Ovary (tissue), 3 donors: Measurements from ENCODE around the gene STAT1.

Experiments used
- EP300 ChIP-seq: sonication (generic); formaldehyde crosslinking; IDR thresholded peaks from one replicate; pipeline ENCODE4 v1.6.1; 2017; ENCODE audit warnings: antibody characterized with exemption
- TF ChIP-seq, protein P1 (sequence below), 3 donors: fragments of 450-650 bp in 2 of 3; fragments of 200-600 bp in 1 of 3; IDR thresholded peaks; one replicate each; pipeline versions ENCODE4 v1.5.1 to v1.8.0; 2016 to 2022; ENCODE audit warnings: antibody characterized with exemption in 3 of 3, mild to moderate bottlenecking in 1 of 3
- donor health status: DM: no; HTN: no; CAD: no.

DNA sequence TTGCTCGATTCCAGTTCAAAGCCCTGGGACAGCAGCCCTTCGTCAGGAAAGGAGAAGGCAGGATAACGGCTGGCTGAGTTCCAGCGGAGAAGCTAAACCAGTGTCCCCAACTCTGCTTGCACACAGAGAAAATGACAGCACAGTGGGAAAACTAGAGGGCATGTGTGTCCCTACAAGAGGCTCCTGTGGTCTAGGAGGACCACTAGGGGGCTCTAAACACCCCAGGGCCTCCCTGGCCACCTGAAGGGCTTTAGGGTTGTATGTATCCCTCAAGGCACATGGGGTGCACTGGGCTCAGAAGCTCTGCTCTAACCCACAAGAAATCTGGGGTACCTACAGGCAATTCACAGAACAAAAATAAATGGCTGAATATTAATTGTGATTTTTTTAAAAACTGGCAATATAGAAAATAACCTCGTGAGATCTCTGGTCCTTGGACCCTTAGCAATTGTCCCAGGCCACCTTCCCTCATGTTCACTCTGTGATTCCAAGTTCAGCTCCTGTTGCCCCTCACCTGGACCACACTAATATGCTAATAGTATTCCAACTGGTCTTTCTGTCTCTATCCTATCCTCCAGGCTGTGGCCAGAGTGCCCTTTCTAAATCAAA is 17.5 kb downstream of the STAT1 start:
- TF ChIP-seq, protein P1, sequence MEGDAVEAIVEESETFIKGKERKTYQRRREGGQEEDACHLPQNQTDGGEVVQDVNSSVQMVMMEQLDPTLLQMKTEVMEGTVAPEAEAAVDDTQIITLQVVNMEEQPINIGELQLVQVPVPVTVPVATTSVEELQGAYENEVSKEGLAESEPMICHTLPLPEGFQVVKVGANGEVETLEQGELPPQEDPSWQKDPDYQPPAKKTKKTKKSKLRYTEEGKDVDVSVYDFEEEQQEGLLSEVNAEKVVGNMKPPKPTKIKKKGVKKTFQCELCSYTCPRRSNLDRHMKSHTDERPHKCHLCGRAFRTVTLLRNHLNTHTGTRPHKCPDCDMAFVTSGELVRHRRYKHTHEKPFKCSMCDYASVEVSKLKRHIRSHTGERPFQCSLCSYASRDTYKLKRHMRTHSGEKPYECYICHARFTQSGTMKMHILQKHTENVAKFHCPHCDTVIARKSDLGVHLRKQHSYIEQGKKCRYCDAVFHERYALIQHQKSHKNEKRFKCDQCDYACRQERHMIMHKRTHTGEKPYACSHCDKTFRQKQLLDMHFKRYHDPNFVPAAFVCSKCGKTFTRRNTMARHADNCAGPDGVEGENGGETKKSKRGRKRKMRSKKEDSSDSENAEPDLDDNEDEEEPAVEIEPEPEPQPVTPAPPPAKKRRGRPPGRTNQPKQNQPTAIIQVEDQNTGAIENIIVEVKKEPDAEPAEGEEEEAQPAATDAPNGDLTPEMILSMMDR (IDR thresholded peaks at IDR 0.05): no peak
- TF ChIP-seq EP300: no peak
